ENCODE measurements around the gene MMP25. TPM values are rescaled to one million over a fixed set of nuclear protein-coding genes. Genes with fewer than 3 reads are reported as not detected.
A peak's percentile ranks its signal among the peaks of the same experiment; 100 is the strongest.

MMP25 gene
- polyA plus RNA-seq, 1 donor (not counting 4 experiments of a cell fraction or from before 2014, with no cell fraction given): 0.09 TPM

DNA sequence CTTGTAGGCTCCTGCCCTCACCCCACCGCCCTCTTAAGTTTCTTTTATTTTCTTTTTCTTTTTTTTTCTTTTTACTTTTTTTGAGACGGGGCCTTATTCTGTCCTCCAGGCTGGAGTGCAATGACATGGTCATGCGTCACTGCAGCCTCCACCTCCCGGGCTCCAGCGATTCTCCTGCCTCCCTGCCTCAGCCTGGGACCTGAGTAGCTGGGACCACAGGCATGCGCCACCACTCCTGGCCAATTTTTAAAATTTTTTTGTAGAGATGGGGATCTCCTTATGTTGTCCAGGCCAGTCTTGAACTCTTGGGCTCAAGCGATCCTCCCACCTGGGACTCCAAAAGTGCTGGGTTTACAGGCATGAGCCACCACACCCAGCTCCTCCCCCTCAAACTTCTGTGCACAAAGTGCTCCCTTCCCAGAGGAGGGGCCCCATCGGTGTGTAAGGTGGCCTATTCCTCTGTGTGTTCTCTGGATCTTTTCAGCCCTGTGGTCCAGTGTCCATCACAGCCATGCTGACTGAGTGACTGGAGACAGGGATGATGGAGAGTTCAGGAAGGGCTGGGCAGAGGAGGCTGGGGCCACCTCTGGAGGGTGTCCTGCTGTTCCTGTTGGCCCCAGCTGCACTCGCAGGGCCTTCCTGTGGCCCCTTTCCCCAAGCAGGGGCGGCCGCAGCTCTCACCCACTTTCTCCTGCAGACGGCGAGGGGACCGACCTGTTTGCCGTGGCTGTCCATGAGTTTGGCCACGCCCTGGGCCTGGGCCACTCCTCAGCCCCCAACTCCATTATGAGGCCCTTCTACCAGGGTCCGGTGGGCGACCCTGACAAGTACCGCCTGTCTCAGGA lies 10.2 kb downstream of the MMP25 start:
- Histone ChIP-seq H3K4me2 (ENCODE audit: control insufficient read depth, extremely low read depth, insufficient read depth, low read depth, low read length) (no peak overlapping the region), H3K36me3 (ENCODE audit: control insufficient read depth in 2 of 2, extremely low read depth in 1 of 2, insufficient read depth in 2 of 2, low read length in 2 of 2) (peaks cover 0 to 6% of the 10 kb centered on the region in 2 experiments), H3K27ac (ENCODE audit: control insufficient read depth, insufficient read depth, low read length) (no peak overlapping the region), H4K20me1 (ENCODE audit: control insufficient read depth, extremely low read depth, insufficient read depth, low read length) (no peaks in the 10 kb centered on the region), H3K4me1 (ENCODE audit: control insufficient read depth, extremely low read depth, insufficient read depth, low read length) (peaks cover 8% of the 10 kb centered on the region), H3K4me3 (ENCODE audit: control insufficient read depth in 2 of 3, extremely low read depth in 1 of 3, insufficient read depth in 2 of 3, low read depth in 1 of 3, low read length in 3 of 3) (no peak overlapping the region), H2AFZ (ENCODE audit: control insufficient read depth, low read length) (no peak overlapping the region), H3K27me3 (ENCODE audit: control insufficient read depth, extremely low read depth, insufficient read depth, low read length) (no peaks in the 10 kb centered on the region), H3K9me1 (ENCODE audit: control insufficient read depth, extremely low read depth, insufficient read depth, low read length) (no peaks in the 10 kb centered on the region), H3K9me3 (ENCODE audit: control insufficient read depth, low read depth, low read length) (no peaks in the 10 kb centered on the region), H3K79me2 (ENCODE audit: control insufficient read depth, insufficient read depth, low read length) (no peaks in the 10 kb centered on the region), H3K9ac (ENCODE audit: control insufficient read depth, extremely low read depth, insufficient read depth, low read length) (no peak overlapping the region)
- dilution Hi-C loops (cut with MboI; ENCODE audit: extremely low pct_ligation_motif_present, low sequenced_read_pairs): no loop called here
- TF ChIP-seq EZH2 (IDR thresholded peaks at IDR 0.05; ENCODE audit: low read length): no peak
- TF ChIP-seq, protein P1, sequence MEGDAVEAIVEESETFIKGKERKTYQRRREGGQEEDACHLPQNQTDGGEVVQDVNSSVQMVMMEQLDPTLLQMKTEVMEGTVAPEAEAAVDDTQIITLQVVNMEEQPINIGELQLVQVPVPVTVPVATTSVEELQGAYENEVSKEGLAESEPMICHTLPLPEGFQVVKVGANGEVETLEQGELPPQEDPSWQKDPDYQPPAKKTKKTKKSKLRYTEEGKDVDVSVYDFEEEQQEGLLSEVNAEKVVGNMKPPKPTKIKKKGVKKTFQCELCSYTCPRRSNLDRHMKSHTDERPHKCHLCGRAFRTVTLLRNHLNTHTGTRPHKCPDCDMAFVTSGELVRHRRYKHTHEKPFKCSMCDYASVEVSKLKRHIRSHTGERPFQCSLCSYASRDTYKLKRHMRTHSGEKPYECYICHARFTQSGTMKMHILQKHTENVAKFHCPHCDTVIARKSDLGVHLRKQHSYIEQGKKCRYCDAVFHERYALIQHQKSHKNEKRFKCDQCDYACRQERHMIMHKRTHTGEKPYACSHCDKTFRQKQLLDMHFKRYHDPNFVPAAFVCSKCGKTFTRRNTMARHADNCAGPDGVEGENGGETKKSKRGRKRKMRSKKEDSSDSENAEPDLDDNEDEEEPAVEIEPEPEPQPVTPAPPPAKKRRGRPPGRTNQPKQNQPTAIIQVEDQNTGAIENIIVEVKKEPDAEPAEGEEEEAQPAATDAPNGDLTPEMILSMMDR (optimal IDR thresholded peaks at IDR 0.05 in 1 of 3, IDR thresholded peaks at IDR 0.05 in 1 of 3, conservative IDR thresholded peaks at IDR 0.05 in 1 of 3; ENCODE audit: extremely low read depth in 1 of 3, insufficient read depth in 2 of 3, low read length in 3 of 3): no peak
- no peak for FAIRE-seq
- no peak for DNase-seq (ENCODE audit: low read depth, low spot score)

DNA sequence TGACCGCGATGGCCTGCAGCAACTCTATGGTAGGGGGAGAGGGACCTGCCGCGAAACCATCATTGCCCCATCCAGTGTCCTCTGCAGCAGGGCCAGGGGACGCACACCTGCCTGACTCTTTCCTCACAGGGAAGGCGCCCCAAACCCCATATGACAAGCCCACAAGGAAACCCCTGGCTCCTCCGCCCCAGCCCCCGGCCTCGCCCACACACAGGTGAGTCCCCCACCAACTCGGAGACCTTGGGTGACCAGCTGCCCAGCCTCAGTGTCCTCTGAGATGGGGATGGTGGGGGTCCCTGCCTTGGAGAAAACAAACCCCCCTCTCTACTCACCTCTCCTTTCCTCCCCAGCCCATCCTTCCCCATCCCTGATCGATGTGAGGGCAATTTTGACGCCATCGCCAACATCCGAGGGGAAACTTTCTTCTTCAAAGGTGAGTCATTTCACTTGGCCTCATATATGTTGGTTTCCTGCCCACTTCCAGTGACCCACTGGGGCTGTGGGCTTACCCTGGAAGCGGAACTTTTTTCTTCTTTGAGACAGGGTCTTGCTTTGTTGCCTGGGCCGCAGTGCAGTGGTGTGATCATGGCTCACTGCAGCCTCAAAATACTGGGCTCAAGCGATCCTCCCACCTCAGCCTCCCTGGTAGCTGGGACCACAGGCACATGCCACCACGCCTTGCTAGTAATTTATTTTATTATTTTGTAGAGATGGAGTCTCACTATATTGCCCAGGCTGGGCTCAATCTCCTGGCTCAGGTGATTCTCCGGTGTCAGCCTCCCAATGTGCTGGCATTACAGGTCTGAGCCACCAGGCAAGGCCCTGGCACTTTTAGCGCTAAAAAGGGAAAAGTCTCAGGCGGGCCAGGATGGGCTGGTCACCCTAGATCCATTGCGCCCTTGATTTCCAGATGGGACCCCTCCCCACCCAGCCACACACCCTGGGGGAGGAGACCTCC lies 11.1 kb downstream of the MMP25 start:
- Histone ChIP-seq H3K27me3 (ENCODE audit: control insufficient read depth, extremely low read depth, insufficient read depth, low read length) (no peaks in the 10 kb centered on the region), H4K20me1 (ENCODE audit: control insufficient read depth, extremely low read depth, insufficient read depth, low read length) (no peaks in the 10 kb centered on the region), H3K27ac (ENCODE audit: control insufficient read depth, insufficient read depth, low read length) (no peak overlapping the region), H3K9me3 (ENCODE audit: control insufficient read depth, low read depth, low read length) (no peaks in the 10 kb centered on the region), H2AFZ (ENCODE audit: control insufficient read depth, low read length) (no peak overlapping the region), H3K4me3 (ENCODE audit: control insufficient read depth in 2 of 3, extremely low read depth in 1 of 3, insufficient read depth in 2 of 3, low read depth in 1 of 3, low read length in 3 of 3) (peak overlapping the region in 2 of 3 experiments; percentile 81 to 97), H3K9me1 (ENCODE audit: control insufficient read depth, extremely low read depth, insufficient read depth, low read length) (no peaks in the 10 kb centered on the region), H3K9ac (ENCODE audit: control insufficient read depth, extremely low read depth, insufficient read depth, low read length) (no peak overlapping the region), H3K36me3 (ENCODE audit: control insufficient read depth in 2 of 2, extremely low read depth in 1 of 2, insufficient read depth in 2 of 2, low read length in 2 of 2) (peaks cover 0 to 6% of the 10 kb centered on the region in 2 experiments), H3K4me1 (ENCODE audit: control insufficient read depth, extremely low read depth, insufficient read depth, low read length) (peaks cover 8% of the 10 kb centered on the region), H3K4me2 (ENCODE audit: control insufficient read depth, extremely low read depth, insufficient read depth, low read depth, low read length) (peak overlapping the region; percentile 82), H3K79me2 (ENCODE audit: control insufficient read depth, insufficient read depth, low read length) (no peaks in the 10 kb centered on the region)
- DNase-seq (ENCODE audit: low read depth, low spot score): no peak
- no peak for FAIRE-seq
- dilution Hi-C loops (cut with MboI; ENCODE audit: extremely low pct_ligation_motif_present, low sequenced_read_pairs): no loop called here
- no peak for TF ChIP-seq EZH2 (IDR thresholded peaks at IDR 0.05; ENCODE audit: low read length)
- TF ChIP-seq, protein P1 (optimal IDR thresholded peaks at IDR 0.05 in 1 of 3, IDR thresholded peaks at IDR 0.05 in 1 of 3, conservative IDR thresholded peaks at IDR 0.05 in 1 of 3; ENCODE audit: extremely low read depth in 1 of 3, insufficient read depth in 2 of 3, low read length in 3 of 3): no peak

All from keratinocyte (primary cell).